Measurements from ENCODE around the gene THAP12. TPM values are rescaled to one million over a fixed set of nuclear protein-coding genes. Genes with fewer than 3 reads are reported as not detected.

Gene THAP12
- total RNA-seq, 4 donors from 2014 or later: 15.6 to 25.4 (median 22.3) TPM

DNA sequence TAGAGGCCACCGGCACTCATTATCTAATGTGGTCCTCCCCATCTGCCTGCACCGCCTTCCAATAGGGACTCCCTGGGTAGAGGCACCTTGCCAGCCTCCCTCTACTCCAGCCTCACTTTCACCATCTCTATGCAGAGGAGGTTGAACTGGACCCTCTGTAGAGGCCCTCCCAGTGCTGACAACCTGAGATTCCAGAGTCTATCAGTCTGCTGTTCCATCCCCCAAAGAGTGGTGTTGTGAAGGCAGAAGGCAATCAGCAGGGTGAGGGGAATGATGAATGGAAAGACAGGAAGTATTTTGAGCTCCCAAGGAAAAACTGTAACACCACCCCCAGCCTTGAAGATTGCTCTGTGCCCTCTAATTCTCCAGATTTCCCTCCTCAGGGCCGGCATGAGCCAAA, 77.9 kb downstream of the THAP12 start:
- intact Hi-C loops (cut with DNase I; ENCODE audit: low total_unique reads): no loop called here
- WGBS, 2 donors: 78 to 82% methylated on average over 3 of the region's 3 CpGs
- no peak for DNase-seq (ENCODE audit: low spot score in 2 of 2)
- TF ChIP-seq, protein P1, sequence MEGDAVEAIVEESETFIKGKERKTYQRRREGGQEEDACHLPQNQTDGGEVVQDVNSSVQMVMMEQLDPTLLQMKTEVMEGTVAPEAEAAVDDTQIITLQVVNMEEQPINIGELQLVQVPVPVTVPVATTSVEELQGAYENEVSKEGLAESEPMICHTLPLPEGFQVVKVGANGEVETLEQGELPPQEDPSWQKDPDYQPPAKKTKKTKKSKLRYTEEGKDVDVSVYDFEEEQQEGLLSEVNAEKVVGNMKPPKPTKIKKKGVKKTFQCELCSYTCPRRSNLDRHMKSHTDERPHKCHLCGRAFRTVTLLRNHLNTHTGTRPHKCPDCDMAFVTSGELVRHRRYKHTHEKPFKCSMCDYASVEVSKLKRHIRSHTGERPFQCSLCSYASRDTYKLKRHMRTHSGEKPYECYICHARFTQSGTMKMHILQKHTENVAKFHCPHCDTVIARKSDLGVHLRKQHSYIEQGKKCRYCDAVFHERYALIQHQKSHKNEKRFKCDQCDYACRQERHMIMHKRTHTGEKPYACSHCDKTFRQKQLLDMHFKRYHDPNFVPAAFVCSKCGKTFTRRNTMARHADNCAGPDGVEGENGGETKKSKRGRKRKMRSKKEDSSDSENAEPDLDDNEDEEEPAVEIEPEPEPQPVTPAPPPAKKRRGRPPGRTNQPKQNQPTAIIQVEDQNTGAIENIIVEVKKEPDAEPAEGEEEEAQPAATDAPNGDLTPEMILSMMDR (IDR thresholded peaks at IDR 0.05): no peak
- TF ChIP-seq POLR2A (IDR thresholded peaks at IDR 0.05): no peak
- H3K4me3 ChIP-seq (ENCODE audit: low read depth, poor library complexity, severe bottlenecking): no peak overlapping the region

Other genes with a start within 250 kb of the THAP12 start
- 10 to 100 TPM in 1 of 4 donors, 1 to 10 TPM in 3; 4.2 to 11.4 (median 7.4) TPM for gene WNT11, start 174.6 kb downstream of the THAP12 start, total RNA-seq
- 1 to 10 TPM in 1 of 4 donors, under 1 TPM in 3; 0.42 to 1.5 (median 0.98) TPM for gene GVQW3, start 191 bp upstream of the THAP12 start, total RNA-seq
- 10 to 100 TPM; 12.8 to 45.0 (median 14.7) TPM for gene EMSY, start 63.9 kb upstream of the THAP12 start, total RNA-seq

Data from lower leg skin (tissue), 4 donors.